Astrocyte of the cerebellum (primary cell): ENCODE measurements around the gene TAF11L10.
"Not testable (repeated sequence)": the region's sequence is repeated elsewhere in the genome, so short reads cannot be mapped to it uniquely, and the experiment has no call there.

Experiments used
- DNase-seq: peaks from one replicate; pipeline ENCODE4 v3.0.0-alpha.2; 2011; ENCODE audit warnings: low read depth
- H3K4me3 ChIP-seq: 2 replicates; pipeline ENCODE4 v1.5.1; 2011; ENCODE audit warnings: mild to moderate bottlenecking, low read depth, low read length, moderate library complexity
- in situ Hi-C: cut with HindIII; loops from 2 replicates; pipeline ENCODE4 v1.10.0; 2017; ENCODE audit warnings: low sequenced_read_pairs
- TF ChIP-seq, protein P1 (sequence below): IDR thresholded peaks from 2 replicates; pipeline ENCODE4 v1.5.1; 2012; ENCODE audit warnings: low read length, low read depth, moderate library complexity, mild to moderate bottlenecking; ENCODE audit errors: missing control alignments

Gene TAF11L10

DNA sequence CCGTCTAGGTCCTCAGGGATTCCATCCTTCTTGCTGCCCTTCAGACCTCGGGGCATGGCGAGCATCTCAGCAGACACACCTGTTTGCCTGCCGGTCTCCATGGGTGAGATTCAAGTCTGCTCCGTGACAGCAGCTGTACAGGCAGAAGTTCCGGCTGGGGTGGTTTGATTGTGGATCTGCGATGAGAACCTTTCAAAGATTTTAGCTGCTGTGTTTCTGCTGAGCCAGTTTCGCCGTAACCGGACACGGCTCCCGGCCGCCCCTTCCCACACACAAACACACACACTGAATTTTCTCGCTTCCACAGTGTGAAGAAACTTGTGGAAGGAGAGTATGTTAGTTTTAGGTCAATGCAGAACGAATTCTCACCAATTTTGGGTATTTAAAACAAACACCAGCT lies at the start of gene TAF11L10:
Gene TAF11L10 (minus strand): TSS at position 101 of the 400 bp plus-strand sequence.
- DNase-seq, in situ Hi-C loops, H3K4me3 ChIP-seq: not testable (repeated sequence)

DNA sequence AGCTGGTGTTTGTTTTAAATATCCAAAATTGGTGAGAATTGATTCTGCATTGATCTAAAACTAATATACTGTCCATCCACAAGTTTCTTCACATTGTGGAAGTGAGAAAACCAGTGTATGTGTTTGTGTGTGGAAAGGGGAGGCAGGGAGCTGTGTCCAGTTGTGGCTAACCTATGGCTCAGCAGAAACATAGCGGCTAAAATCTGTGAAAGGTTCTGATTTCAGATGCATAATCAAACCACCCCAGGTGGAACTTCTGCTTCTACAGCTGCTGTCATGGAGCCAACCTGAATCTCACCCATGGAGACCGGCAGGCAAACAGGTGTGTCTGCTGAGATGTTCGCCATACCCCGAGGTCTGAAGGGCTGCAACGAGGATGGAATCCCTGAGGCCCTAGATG lies 36.5 kb upstream of the TAF11L10 start, which contains the start of gene TAF11L14:
Gene TAF11L14 (plus strand): TSS at position 301 of the 400 bp plus-strand sequence.
- TF ChIP-seq, protein P1, sequence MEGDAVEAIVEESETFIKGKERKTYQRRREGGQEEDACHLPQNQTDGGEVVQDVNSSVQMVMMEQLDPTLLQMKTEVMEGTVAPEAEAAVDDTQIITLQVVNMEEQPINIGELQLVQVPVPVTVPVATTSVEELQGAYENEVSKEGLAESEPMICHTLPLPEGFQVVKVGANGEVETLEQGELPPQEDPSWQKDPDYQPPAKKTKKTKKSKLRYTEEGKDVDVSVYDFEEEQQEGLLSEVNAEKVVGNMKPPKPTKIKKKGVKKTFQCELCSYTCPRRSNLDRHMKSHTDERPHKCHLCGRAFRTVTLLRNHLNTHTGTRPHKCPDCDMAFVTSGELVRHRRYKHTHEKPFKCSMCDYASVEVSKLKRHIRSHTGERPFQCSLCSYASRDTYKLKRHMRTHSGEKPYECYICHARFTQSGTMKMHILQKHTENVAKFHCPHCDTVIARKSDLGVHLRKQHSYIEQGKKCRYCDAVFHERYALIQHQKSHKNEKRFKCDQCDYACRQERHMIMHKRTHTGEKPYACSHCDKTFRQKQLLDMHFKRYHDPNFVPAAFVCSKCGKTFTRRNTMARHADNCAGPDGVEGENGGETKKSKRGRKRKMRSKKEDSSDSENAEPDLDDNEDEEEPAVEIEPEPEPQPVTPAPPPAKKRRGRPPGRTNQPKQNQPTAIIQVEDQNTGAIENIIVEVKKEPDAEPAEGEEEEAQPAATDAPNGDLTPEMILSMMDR: no peak
- in situ Hi-C loops: no loop called here
- DNase-seq: no peak
- no peak within 1 kb of the TSS for H3K4me3 ChIP-seq

DNA sequence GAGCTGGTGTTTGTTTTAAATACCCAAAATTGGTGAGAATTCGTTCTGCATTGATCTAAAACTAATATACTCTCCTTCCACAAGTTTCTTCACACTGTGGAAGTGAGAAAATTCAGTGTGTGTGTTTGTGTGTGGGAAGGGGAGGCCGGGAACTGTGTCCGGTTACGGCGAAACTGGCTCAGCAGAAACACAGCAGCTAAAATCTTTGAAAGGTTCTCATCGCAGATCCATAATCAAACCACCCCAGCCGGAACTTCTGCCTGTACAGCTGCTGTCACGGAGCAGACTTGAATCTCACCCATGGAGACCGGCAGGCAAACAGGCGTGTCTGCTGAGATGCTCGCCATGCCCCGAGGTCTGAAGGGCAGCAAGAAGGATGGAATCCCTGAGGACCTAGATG lies 34.2 kb upstream of the TAF11L10 start, which contains the start of gene TAF11L13:
Gene TAF11L13 (plus strand): TSS at position 301 of the 400 bp plus-strand sequence.
- DNase-seq, in situ Hi-C loops, H3K4me3 ChIP-seq: not testable (repeated sequence)

DNA sequence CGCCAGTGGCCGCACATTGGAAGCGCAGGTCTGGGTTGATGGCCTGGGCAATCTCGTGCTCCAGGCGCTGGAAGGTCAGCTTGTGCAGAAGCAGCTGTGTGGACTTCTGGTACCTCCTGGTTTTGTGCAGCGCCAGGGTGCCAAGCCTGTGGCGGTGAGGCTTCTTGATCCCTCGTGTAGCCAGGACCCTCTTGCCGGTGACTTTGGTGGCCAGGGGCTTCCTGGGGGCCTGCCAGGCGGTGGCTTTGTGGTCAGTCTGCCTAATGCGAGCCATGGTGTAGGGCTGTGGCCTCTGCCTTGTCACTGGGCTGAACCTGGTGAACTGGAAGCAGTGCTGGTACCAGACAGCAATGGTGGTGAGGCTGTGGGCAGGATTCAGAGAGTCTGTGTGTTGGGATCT lies 28.1 kb upstream of the TAF11L10 start:
- TF ChIP-seq, protein P1: no peak
- no peak overlapping the region for H3K4me3 ChIP-seq
- DNase-seq: no peak
- in situ Hi-C loops: no loop called here

DNA sequence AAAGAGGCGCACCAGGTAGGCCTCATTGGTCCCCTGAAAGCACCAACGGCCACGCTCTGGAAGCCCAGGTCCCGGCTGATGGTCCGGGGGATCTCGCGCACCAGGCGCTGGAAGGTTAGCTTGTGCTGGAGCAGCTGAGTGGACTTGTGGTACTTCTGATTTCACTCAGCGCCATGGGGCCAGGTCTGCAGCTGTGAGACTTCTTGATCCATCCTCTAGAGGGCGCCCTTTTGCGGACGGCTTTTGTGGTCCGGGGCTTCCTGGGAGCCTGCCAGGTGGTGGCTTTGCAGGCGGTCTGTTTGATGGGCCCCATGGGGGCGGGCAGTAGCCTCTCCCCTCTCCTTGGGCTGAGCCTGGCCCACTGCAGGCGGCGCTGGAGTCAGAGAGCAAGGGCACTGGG lies 23.0 kb upstream of the TAF11L10 start:
- in situ Hi-C loops: no loop called here
- TF ChIP-seq, protein P1: no peak
- H3K4me3 ChIP-seq: no peak overlapping the region
- DNase-seq: no peak

DNA sequence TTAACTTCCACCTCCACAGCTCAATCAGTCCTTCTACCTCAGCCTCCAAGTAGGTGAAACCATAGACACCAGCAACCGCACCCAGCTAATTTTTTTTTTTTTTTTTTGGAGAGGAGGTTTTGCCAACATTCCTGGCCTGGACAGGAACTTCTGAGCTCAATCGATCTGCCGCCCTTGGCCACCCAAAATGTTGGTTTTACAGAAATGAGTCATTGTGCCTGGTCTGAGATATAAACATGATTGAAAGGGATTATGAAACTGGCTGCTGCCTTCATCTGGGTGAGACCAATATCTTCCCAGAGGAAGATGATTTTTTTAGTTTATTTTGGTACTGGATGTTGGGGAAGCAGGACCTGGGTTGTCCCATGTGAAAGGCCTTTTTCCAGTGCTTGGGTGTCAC lies 21.7 kb upstream of the TAF11L10 start:
- TF ChIP-seq, protein P1: no peak
- DNase-seq: no peak
- H3K4me3 ChIP-seq: no peak overlapping the region
- in situ Hi-C loops: no loop called here

DNA sequence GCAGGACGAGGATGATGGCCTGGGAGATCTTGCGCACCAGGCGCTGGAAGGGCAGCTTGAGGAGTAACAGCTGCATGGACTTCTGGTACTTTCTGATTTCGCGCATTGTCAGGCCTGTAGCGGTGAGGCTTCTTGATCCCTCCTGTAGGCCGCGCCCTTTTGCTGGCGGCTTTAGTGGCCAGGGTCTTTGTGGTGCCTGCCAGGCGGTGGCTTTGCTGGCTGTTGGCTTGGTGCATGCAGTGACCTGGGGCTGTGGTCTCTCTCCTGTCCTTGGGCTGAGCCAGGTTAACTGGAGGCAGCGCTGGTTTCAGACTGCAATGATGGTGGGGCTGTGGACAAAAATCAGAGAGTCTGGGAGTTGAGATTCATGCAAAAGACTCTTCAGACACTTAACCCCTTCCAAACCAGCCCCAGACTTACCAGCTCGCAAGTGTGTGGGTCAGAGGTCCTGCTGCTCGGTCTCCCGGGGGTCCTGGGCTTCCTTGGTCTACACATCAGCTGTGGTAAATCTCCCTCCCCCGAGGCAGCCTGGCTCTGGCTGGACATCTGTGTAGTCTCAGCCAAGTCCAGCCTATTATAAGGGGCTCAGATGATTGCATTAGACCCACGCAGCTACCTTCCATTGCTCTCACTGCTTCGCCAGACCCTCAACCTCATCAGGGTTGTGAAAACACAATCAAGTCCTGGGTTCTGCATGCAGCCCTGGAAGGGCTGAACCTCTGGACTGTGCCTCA lies 17.4 kb upstream of the TAF11L10 start:
- TF ChIP-seq, protein P1: no peak
- in situ Hi-C loops: no loop called here
- no peak overlapping the region for H3K4me3 ChIP-seq

DNA sequence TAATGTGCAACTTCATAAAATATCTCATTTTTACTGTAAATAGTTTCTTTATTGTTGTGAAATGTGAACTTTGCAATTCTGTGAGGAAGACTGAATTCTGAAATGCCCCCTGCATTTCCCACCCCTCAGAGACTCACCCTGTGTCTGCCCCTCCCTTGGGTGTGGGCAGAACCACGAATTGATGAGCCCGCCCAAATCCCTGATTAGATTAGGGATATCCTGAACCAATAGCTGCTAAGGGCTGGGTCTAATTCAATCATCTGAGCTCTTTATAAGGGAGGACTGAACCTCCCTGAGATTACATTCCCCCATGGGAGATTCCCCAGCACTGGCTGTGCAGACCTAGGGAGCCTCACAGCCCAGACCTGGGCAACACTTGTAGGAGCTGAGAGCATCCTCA lies 12.5 kb upstream of the TAF11L10 start, which contains the start of gene TAF11L12:
Gene TAF11L12 (plus strand): TSS at position 301 of the 400 bp plus-strand sequence.
- in situ Hi-C loops, DNase-seq, H3K4me3 ChIP-seq: not testable (repeated sequence)

More for the DNA sequence above, 17.4 kb upstream of the TAF11L10 start:
- no peak for DNase-seq

DNA sequence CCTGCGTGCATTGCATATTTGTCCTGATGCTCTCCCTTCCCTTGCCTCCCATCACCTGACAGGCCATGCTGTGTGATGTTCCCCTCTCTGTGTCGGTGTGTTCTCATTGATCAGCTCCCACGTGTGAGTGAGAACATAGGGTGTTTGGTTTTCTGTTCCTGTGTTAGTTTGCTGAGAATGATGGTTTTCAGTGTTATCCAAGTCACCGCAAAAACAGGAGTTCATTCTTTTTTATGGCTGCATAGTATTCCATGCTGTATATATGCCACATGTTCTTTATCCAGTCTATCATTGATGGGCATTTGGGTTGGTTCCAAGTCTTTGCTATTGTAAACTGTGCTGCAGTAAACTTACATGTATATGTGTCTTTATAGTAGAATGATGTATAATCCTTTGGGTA lies 9.8 kb upstream of the TAF11L10 start:
- in situ Hi-C loops, H3K4me3 ChIP-seq, DNase-seq: not testable (repeated sequence)
